ENCODE data around the gene CNDP2. TPM values are rescaled to one million over a fixed set of nuclear protein-coding genes. Genes with fewer than 3 reads are reported as not detected.

Gene CNDP2
- total RNA-seq, 1 donor from 2014 or later = 237 TPM

GRCh38 chr18:74456349-74457042 is 39.7 kb upstream of the CNDP2 start:
- no peak for DNase-seq
- Histone ChIP-seq H3K9me3 (no peaks in the 10 kb centered on the region), H3K27ac (no peak overlapping the region), H3K4me3 (peak overlapping the region; percentile 30), H3K4me1 (peaks cover 9% of the 10 kb centered on the region), H3K27me3 (ENCODE audit: low read depth) (peaks cover 51% of the 10 kb centered on the region), H3K36me3 (no peaks in the 10 kb centered on the region)
- peak; percentile 37 for ATAC-seq
- intact Hi-C loops (cut with DNase I) = no loop called here
- TF ChIP-seq CTCF (IDR thresholded peaks at IDR 0.05) = no peak

- peaks cover 9% of the 10 kb centered on the region for H3K4me1 ChIP-seq
- DNase-seq (no peak), ATAC-seq (peak in 1 of 2 donors; percentile 17)
- H3K9me3 ChIP-seq = no peaks in the 10 kb centered on the region
- intact Hi-C loops (cut with DNase I) = no loop called here
- no peak within 1 kb of the TSS for H3K27ac ChIP-seq
- peaks cover 51% of the 10 kb centered on the region for H3K27me3 ChIP-seq (ENCODE audit: low read depth)
- no peaks in the 10 kb centered on the region for H3K36me3 ChIP-seq
- no peak for TF ChIP-seq CTCF (IDR thresholded peaks at IDR 0.05)
- peak within 1 kb of the TSS; percentile 30 for H3K4me3 ChIP-seq
Observed at GRCh38 chr18:74457043-74457724, 39.0 kb upstream of the CNDP2 start, which contains the start of gene DIPK1C. DIPK1C (minus strand) TSS chr18:74457308; CDS start chr18:74457259, 49 bp downstream.

- Histone ChIP-seq H3K4me3 (no peak overlapping the region), H3K27me3 (ENCODE audit: low read depth) (peaks cover 51% of the 10 kb centered on the region), H3K36me3 (no peaks in the 10 kb centered on the region), H3K27ac (no peak overlapping the region), H3K4me1 (peaks cover 9% of the 10 kb centered on the region), H3K9me3 (no peaks in the 10 kb centered on the region)
- ATAC-seq (no peak), DNase-seq (no peak)
- intact Hi-C loops (cut with DNase I) = no loop called here
- no peak for TF ChIP-seq CTCF (IDR thresholded peaks at IDR 0.05)
Observed at GRCh38 chr18:74457725-74458421, 38.3 kb upstream of the CNDP2 start.

GRCh38 chr18:74459889-74460288 is 36.3 kb upstream of the CNDP2 start:
- no peak for ATAC-seq
- H3K27me3 ChIP-seq (ENCODE audit: low read depth) = peaks cover 42% of the 10 kb centered on the region

More at GRCh38 chr18:74459889-74460288, 36.3 kb upstream of the CNDP2 start:
- no peak overlapping the region for H3K27ac ChIP-seq
- H3K36me3 ChIP-seq = no peaks in the 10 kb centered on the region
- TF ChIP-seq CTCF (IDR thresholded peaks at IDR 0.05) = no peak
- DNase-seq = no peak
- intact Hi-C loops (cut with DNase I) = no loop called here
- no peaks in the 10 kb centered on the region for H3K9me3 ChIP-seq
- H3K4me3 ChIP-seq = no peak overlapping the region
- H3K4me1 ChIP-seq = peaks cover 9% of the 10 kb centered on the region
